ENCODE results near the gene BRIP1.
"Not testable (repeated sequence)": the region's sequence is repeated elsewhere in the genome, so short reads cannot be mapped to it uniquely, and the experiment has no call there.

The BRIP1 gene

GRCh38 chr17:61897548-61898180, 34.3 kb upstream of the BRIP1 start:
- POLR2A ChIA-PET = no interaction called here
- no peak for TF ChIP-seq CTCF (IDR thresholded peaks at IDR 0.05; ENCODE audit: control extremely low read depth, extremely low read depth, low read depth, missing control alignments)
- DNase-seq (ENCODE audit: extremely low spot score) = no peak
- CTCF ChIA-PET = interaction anchor here (0.9 kb wide), 1 partner anchor 44 kb away, joined by 3 read pairs; no protein-coding TSS in a partner anchor

- DNase-seq (ENCODE audit: extremely low spot score) = no peak
- TF ChIP-seq CTCF (IDR thresholded peaks at IDR 0.05; ENCODE audit: control extremely low read depth, extremely low read depth, low read depth, missing control alignments) = no peak
- ChIA-PET CTCF (no interaction called here), POLR2A (no interaction called here)
Measured at GRCh38 chr17:61895391-61895790, 32.1 kb upstream of the BRIP1 start.

GRCh38 chr17:61894310-61894709, 31.0 kb upstream of the BRIP1 start:
- POLR2A ChIA-PET; CTCF ChIA-PET; DNase-seq (ENCODE audit: extremely low spot score): not testable (repeated sequence)

- DNase-seq (ENCODE audit: extremely low spot score); CTCF ChIA-PET: not testable (repeated sequence)
- POLR2A ChIA-PET = interaction anchor here (0.6 kb wide), 1 partner anchor 1915 kb away, joined by 3 read pairs; no protein-coding TSS in a partner anchor
Measured at GRCh38 chr17:61887733-61888132, 24.4 kb upstream of the BRIP1 start.

GRCh38 chr17:61885865-61886264, 22.5 kb upstream of the BRIP1 start:
- DNase-seq (ENCODE audit: extremely low spot score); POLR2A ChIA-PET; CTCF ChIA-PET: not testable (repeated sequence)

GRCh38 chr17:61884864-61885263, 21.5 kb upstream of the BRIP1 start:
- ChIA-PET CTCF (no interaction called here), POLR2A (no interaction called here)
- no peak for DNase-seq (ENCODE audit: extremely low spot score)
- no peak for TF ChIP-seq CTCF (IDR thresholded peaks at IDR 0.05; ENCODE audit: control extremely low read depth, extremely low read depth, low read depth, missing control alignments)

- no peak for TF ChIP-seq CTCF (IDR thresholded peaks at IDR 0.05; ENCODE audit: control extremely low read depth, extremely low read depth, low read depth, missing control alignments)
- DNase-seq (ENCODE audit: extremely low spot score) = no peak
- ChIA-PET CTCF (interaction anchor here (1.4 kb wide), 1 partner anchor 30 kb away, joined by 3 read pairs; no protein-coding TSS in a partner anchor), POLR2A (no interaction called here)
Measured at GRCh38 chr17:61880589-61881102, 17.3 kb upstream of the BRIP1 start.

GRCh38 chr17:61878984-61879612, 15.8 kb upstream of the BRIP1 start:
- POLR2A ChIA-PET = no interaction called here

More at GRCh38 chr17:61878984-61879612, 15.8 kb upstream of the BRIP1 start:
- CTCF ChIA-PET = interaction anchor here (1.1 kb wide), 1 partner anchor 10 kb away, joined by 3 read pairs; no protein-coding TSS in a partner anchor
- no peak for TF ChIP-seq CTCF (IDR thresholded peaks at IDR 0.05; ENCODE audit: control extremely low read depth, extremely low read depth, low read depth, missing control alignments)
- no peak for DNase-seq (ENCODE audit: extremely low spot score)

All from GM10248 (cell line).